Liver (tissue), 9 donors: ENCODE results near the gene NXPH1. TPM values are rescaled to one million over a fixed set of nuclear protein-coding genes. Genes with fewer than 3 reads are reported as not detected.

Experiments used
- DNase-seq: peaks from one replicate; pipeline ENCODE4 v3.0.0-alpha.2; 2017; ENCODE audit warnings: low spot score
- H3K27ac ChIP-seq, 2 donors: one replicate each; pipeline ENCODE4 v1.7.0; 2013; ENCODE audit warnings: inconsistent platforms in 2 of 2, low read length in 2 of 2, control low read depth in 1 of 2, low read depth in 1 of 2, mild to moderate bottlenecking in 1 of 2
- H3K27me3 ChIP-seq, 4 donors: one replicate each; pipeline versions ENCODE4 v1.6.1 to v1.7.0; 2013; ENCODE audit warnings: low read length in 3 of 4, inconsistent platforms in 1 of 4, mild to moderate bottlenecking in 1 of 4, moderate library complexity in 1 of 4; ENCODE audit not compliant: control insufficient read depth in 4 of 4, insufficient read depth in 4 of 4
- H3K36me3 ChIP-seq, 4 donors: one replicate each; pipeline versions ENCODE4 v1.6.1 to v1.7.0; 2013; ENCODE audit warnings: low read length in 3 of 4, mild to moderate bottlenecking in 3 of 4, low read depth in 1 of 4, moderate library complexity in 1 of 4; ENCODE audit not compliant: control insufficient read depth in 4 of 4, insufficient read depth in 3 of 4
- H3K4me1 ChIP-seq, 4 donors: one replicate each; pipeline versions ENCODE4 v1.6.1 to v1.7.0; 2013; ENCODE audit warnings: low read length in 3 of 4, mild to moderate bottlenecking in 3 of 4, moderate library complexity in 1 of 4; ENCODE audit not compliant: control insufficient read depth in 4 of 4, insufficient read depth in 4 of 4
- H3K4me3 ChIP-seq, 3 donors: one replicate each; pipeline versions ENCODE4 v1.6.1 to v1.7.0; 2013; ENCODE audit warnings: low read length in 3 of 3, control low read depth in 1 of 3, low read depth in 1 of 3, mild to moderate bottlenecking in 1 of 3
- H3K9ac ChIP-seq, 2 donors: one replicate each; pipeline ENCODE4 v1.7.0; 2013; ENCODE audit warnings: low read length in 2 of 2, mild to moderate bottlenecking in 2 of 2, moderate library complexity in 2 of 2, control low read depth in 1 of 2, low read depth in 1 of 2
- H3K9me3 ChIP-seq, 4 donors: one replicate each; pipeline versions ENCODE4 v1.6.1 to v1.7.0; 2013; ENCODE audit warnings: low read length in 3 of 4; ENCODE audit not compliant: control insufficient read depth in 4 of 4
- ATF3 ChIP-seq: IDR thresholded peaks from 2 replicates; pipeline ENCODE4 v1.6.1; 2016; ENCODE audit warnings: antibody characterized with exemption
- CTCF ChIP-seq: fragments of 150-350 bp; IDR thresholded peaks from 2 replicates; pipeline ENCODE4 v1.5.1; 2017; ENCODE audit warnings: improper control_type of control experiment, low read depth, low read length; ENCODE audit not compliant: missing input control
- EGR1 ChIP-seq, 2 donors: IDR thresholded peaks; 2 replicates each; pipeline ENCODE4 v1.6.1; 2016 to 2018; ENCODE audit warnings: antibody characterized with exemption in 2 of 2, low read depth in 2 of 2
- FOXA1 ChIP-seq: IDR thresholded peaks from 2 replicates; pipeline ENCODE4 v1.6.1; 2016; ENCODE audit warnings: antibody characterized with exemption
- FOXA2 ChIP-seq: IDR thresholded peaks from 2 replicates; pipeline ENCODE4 v1.6.1; 2016; ENCODE audit warnings: antibody characterized with exemption
- GABPA ChIP-seq, 2 donors: IDR thresholded peaks in 1 of 2; conservative IDR thresholded peaks in 1 of 2; 2 replicates each; pipeline ENCODE4 v1.6.1; 2016; ENCODE audit warnings: antibody characterized with exemption in 2 of 2, mild to moderate bottlenecking in 1 of 2, moderate library complexity in 1 of 2
- HNF4A ChIP-seq, 2 donors: conservative IDR thresholded peaks; 2 replicates each; pipeline ENCODE4 v1.6.1; 2016; ENCODE audit warnings: antibody characterized with exemption in 2 of 2, mild to moderate bottlenecking in 2 of 2
- HNF4G ChIP-seq: IDR thresholded peaks from 2 replicates; pipeline ENCODE4 v1.6.1; 2016; ENCODE audit warnings: antibody characterized with exemption
- JUND ChIP-seq, 2 donors: IDR thresholded peaks; 2 replicates each; pipeline ENCODE4 v1.6.1; 2016; ENCODE audit warnings: antibody characterized with exemption in 2 of 2
- MAX ChIP-seq: IDR thresholded peaks from 2 replicates; pipeline ENCODE4 v1.6.1; 2016; ENCODE audit warnings: antibody characterized with exemption
- NR2F2 ChIP-seq: IDR thresholded peaks from 2 replicates; pipeline ENCODE4 v1.6.1; 2016; ENCODE audit warnings: antibody characterized with exemption
- RAD21 ChIP-seq, 2 donors: IDR thresholded peaks; 2 replicates each; pipeline ENCODE4 v1.6.1; 2016; ENCODE audit warnings: antibody characterized with exemption in 2 of 2, mild to moderate bottlenecking in 2 of 2
- REST ChIP-seq: IDR thresholded peaks from 2 replicates; pipeline ENCODE4 v1.6.1; 2016; ENCODE audit warnings: antibody characterized with exemption, mild to moderate bottlenecking
- RXRA ChIP-seq, 2 donors: IDR thresholded peaks; 2 replicates each; pipeline ENCODE4 v1.6.1; 2017 to 2018; ENCODE audit warnings: antibody characterized with exemption in 2 of 2, mild to moderate bottlenecking in 1 of 2
- SP1 ChIP-seq: IDR thresholded peaks from 2 replicates; pipeline ENCODE4 v1.6.1; 2018; ENCODE audit warnings: antibody characterized with exemption, mild to moderate bottlenecking
- TAF1 ChIP-seq: conservative IDR thresholded peaks from 2 replicates; pipeline ENCODE4 v1.6.1; 2016; ENCODE audit warnings: antibody characterized with exemption, mild to moderate bottlenecking
- YY1 ChIP-seq: IDR thresholded peaks from 2 replicates; pipeline ENCODE4 v1.6.1; 2016; ENCODE audit warnings: antibody characterized with exemption, mild to moderate bottlenecking
- ZBTB33 ChIP-seq: IDR thresholded peaks from 2 replicates; pipeline ENCODE4 v1.6.1; 2016; ENCODE audit warnings: antibody characterized with exemption
- WGBS: extraction: QIAGEN DNeasy Blood & Tissue Kit; methylation state at CpG from one replicate; pipeline ENCODE4 v1.1.7; 2013; 5-methylcytosine and 5-hydroxymethylcytosine counted together
- polyA plus RNA-seq, 2 donors: library from polyadenylated mRNA; stranded (reverse) in 1 of 2; unstranded in 1 of 2; fragments of 200-250 nt in 1 of 2; fragments of >200 nt in 1 of 2; fragmentation: Nextera tagmentation in 1 of 2; extraction: Ambion mirVana in 1 of 2; gene quantifications; one replicate each; pipeline versions ENCODE4 v1.2.1 to v1.2.3, GENCODE V29; 2013 to 2015
- total RNA-seq, 2 donors: library from RNA; depleted of rRNA; stranded (reverse); fragments of >200 nt; gene quantifications; one replicate each; pipeline ENCODE4 v1.2.3, GENCODE V29; 2014
- donor health status: healthy.
- donor health status: healthy.
- donor health status: healthy.
- donor health status: healthy.
- donor health status: healthy.

NXPH1 gene
- total and polyA plus RNA-seq, 4 donors = not detected

- Histone ChIP-seq H3K9ac (no peak overlapping the region), H3K27ac (no peak overlapping the region), H3K27me3 (peaks cover 0 to 11% (median 0%) of the 10 kb centered on the region in 4 donors), H3K4me1 (no peaks in the 10 kb centered on the region), H3K4me3 (no peak overlapping the region), H3K9me3 (no peaks in the 10 kb centered on the region), H3K36me3 (no peaks in the 10 kb centered on the region)
- WGBS = 57% methylated on average over 5 of the region's 5 CpGs
- no peak for DNase-seq
- no peak for TF ChIP-seq EGR1 (IDR thresholded peaks at IDR 0.05; ENCODE audit: low read depth in 2 of 2)
- no peak for TF ChIP-seq SP1
- no peak for TF ChIP-seq REST
- TF ChIP-seq MAX = no peak
- TF ChIP-seq RAD21 (IDR thresholded peaks at IDR 0.05) = no peak
- no peak for TF ChIP-seq ATF3
- TF ChIP-seq HNF4G = no peak
- TF ChIP-seq ZBTB33 = no peak
- TF ChIP-seq NR2F2 = no peak
- no peak for TF ChIP-seq FOXA2
- TF ChIP-seq CTCF = no peak
- no peak for TF ChIP-seq JUND (IDR thresholded peaks at IDR 0.05)
- TF ChIP-seq GABPA (IDR thresholded peaks at IDR 0.05 in 1 of 2, conservative IDR thresholded peaks at IDR 0.05 in 1 of 2) = no peak
- TF ChIP-seq FOXA1 = no peak
- TF ChIP-seq HNF4A (conservative IDR thresholded peaks at IDR 0.05) = no peak
- no peak for TF ChIP-seq YY1
- TF ChIP-seq RXRA (IDR thresholded peaks at IDR 0.05) = no peak
- TF ChIP-seq TAF1 = no peak
These were observed 37.1 kb upstream of the NXPH1 start for GRCh38 chr7:8396294-8396693.

GRCh38 chr7:8408871-8409270 lies 24.5 kb upstream of the NXPH1 start:
- WGBS = 89% methylated on average over 1 of the region's 1 CpG
- TF ChIP-seq HNF4G (no peak), FOXA2 (no peak), ATF3 (no peak), FOXA1 (no peak), HNF4A (conservative IDR thresholded peaks at IDR 0.05) (no peak), REST (no peak), ZBTB33 (no peak), RXRA (IDR thresholded peaks at IDR 0.05) (no peak), TAF1 (no peak), SP1 (no peak), NR2F2 (no peak), YY1 (no peak)

More at GRCh38 chr7:8408871-8409270, 24.5 kb upstream of the NXPH1 start:
- no peaks in the 10 kb centered on the region for H3K4me1 ChIP-seq
- no peaks in the 10 kb centered on the region for H3K36me3 ChIP-seq
- no peaks in the 10 kb centered on the region for H3K9me3 ChIP-seq
- H3K4me3 ChIP-seq = no peak overlapping the region
- DNase-seq = no peak
- no peaks in the 10 kb centered on the region for H3K27me3 ChIP-seq
- no peak overlapping the region for H3K9ac ChIP-seq
- H3K27ac ChIP-seq = no peak overlapping the region
